Stimulated activated naive CD4-positive, alpha-beta T cell treated with Interleukin-2 at 50 U/mL for 16 hours (primary cell): ENCODE results near the gene SLCO2A1.

Source experiments
- DNase-seq: peaks from one replicate; lab custom pipeline; 2025; lab: John Stamatoyannopoulos, UW

The SLCO2A1 gene

GRCh38 chr3:133948996-133949395 lies 80.7 kb downstream of the SLCO2A1 start:
- no peak for DNase-seq

DNA sequence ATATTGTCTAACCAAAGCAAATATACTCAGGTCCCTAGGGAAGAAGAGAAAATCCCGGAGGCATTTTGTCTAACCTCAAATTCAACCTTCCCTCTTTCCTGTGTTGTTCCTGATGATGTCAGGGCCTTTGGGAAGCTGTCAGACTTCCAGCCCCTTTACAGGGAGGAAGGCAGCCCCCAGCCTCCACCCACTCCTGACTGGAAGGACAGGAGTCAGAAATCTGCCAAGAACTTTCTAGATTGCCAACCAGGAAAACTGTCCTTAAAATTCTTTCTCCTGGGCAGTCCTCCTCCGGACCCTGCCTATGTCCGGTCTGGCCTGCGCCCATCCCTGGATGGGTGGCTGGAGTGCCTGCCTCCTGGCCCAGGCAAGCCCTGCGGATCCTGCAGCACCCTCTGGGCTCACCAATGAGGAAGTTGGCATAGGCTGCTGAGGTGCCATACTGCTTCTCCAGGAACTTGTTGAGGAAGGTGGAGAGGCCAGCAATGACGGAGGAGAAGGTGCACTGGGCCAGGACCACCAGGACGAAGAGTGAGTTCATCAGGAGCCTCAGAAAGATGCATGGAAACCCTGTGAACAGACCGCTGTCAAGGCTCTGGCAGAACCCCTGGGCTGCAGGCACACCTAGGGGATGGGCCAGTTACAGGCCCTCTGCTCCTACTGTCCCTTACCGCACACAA lies 81.5 kb downstream of the SLCO2A1 start:
- DNase-seq, result no peak

- no peak for DNase-seq
These were observed 84.2 kb downstream of the SLCO2A1 start for GRCh38 chr3:133945381-133946095.

DNA sequence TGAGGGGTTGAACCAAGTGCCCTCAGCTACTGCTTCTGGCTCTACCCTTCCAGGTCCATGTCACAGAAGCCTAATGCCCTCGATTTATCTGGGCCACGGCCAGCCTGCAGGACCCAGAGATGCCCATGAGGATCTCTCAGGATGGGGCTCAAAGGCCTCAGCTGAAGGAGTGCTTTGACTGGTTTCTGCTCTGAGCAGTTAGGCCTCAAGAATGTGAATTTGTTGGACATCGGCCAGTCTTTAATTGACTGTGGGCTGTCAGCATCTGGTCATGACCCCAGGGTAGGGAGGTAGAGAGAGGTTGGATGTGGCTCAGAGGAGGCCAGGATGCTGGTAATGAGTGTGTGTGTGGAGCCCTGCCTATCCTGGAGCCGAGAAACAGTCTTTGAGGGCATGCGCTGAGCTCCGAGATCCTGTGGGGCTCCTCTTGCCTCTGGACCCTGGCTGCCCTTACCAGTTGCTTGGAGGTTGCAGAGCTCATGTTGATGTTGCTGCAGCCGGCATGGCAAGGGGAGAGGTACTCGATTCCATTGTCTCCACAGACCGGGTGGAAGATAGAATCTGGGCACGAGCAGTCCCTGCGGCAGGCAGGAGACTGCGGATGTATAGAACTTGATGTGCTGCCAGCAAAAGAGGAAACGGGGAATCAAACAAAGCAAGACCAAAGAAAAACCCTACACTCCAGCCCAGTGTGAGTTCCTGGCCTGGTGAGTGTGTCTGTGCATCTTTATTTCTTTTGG lies 84.9 kb downstream of the SLCO2A1 start:
- DNase-seq, result no peak

GRCh38 chr3:133944181-133944580 lies 85.5 kb downstream of the SLCO2A1 start:
- DNase-seq, result no peak

- DNase-seq, result no peak
These were observed 86.0 kb downstream of the SLCO2A1 start for GRCh38 chr3:133943639-133944141.

DNA sequence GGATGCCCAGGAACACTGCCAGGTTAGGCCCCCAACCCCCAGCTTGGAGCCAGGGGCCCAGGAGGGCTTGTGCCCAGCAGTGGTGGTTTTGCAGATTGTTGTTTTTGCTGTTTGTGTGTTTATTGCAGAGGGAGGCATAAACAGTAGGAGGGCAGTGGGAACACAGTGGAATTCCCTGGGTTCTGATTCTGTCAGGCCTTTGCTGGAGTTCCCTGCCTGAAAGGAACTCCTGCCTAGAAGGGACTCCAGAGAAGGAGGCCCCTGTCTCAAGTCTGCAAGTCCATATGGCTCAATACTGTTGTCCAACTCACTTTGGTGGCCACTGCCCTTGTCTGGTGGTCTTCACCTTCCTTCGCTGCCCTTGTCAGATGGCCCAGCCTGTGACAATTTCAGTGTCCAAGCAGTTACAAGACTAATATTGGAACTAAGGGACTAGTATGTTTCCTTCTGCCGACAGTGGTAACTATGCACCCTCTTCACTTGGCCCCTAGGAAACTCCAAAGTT lies 86.6 kb downstream of the SLCO2A1 start:
- no peak for DNase-seq

GRCh38 chr3:133941415-133941821 lies 88.3 kb downstream of the SLCO2A1 start:
- no peak for DNase-seq

GRCh38 chr3:133940536-133940935 lies 89.2 kb downstream of the SLCO2A1 start:
- DNase-seq, result no peak

- no peak for DNase-seq
These were observed 90.3 kb downstream of the SLCO2A1 start for GRCh38 chr3:133939463-133939835.

GRCh38 chr3:133938770-133939462 lies 90.8 kb downstream of the SLCO2A1 start:
- DNase-seq, result no peak

DNA sequence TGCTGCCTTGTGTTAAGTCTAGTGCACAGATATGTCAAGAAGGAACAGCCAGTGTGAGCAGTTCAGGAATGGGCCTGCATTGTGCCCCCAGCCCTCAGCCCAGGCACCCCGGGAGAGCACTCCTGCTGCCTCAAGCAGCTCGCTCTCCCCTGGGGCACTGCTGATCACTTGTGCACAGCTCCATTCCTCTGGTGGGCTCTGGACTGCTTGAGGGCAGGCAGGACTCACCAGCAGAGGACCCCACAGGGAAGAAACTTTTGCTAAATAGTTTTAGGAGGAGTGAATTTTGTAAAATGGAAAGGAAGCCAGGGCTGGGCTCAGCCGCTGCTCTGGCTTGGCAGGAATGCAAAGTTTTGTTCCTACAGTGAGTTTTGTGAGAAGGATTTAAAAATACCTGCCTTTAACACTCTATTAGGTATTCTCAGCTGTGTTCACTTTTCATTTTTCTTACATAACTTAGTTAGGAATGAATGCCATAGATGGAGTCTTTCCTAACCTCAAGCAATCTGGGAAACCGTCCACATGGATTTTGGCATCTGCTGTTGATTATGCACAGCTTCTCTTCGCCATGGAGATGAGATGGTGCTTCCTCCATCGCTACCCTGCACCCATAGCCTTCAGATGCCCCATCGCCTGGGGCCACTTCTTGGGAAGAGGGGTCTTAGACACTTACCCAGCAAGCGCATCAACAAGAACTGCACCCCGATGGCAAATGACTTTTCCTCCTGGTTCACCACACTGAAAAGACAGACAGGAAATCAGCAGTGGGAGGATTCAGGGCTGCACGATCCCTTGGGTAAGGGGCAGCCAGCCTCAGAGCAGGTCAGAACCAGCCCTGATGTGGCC lies 91.7 kb downstream of the SLCO2A1 start:
- no peak for DNase-seq

DNA sequence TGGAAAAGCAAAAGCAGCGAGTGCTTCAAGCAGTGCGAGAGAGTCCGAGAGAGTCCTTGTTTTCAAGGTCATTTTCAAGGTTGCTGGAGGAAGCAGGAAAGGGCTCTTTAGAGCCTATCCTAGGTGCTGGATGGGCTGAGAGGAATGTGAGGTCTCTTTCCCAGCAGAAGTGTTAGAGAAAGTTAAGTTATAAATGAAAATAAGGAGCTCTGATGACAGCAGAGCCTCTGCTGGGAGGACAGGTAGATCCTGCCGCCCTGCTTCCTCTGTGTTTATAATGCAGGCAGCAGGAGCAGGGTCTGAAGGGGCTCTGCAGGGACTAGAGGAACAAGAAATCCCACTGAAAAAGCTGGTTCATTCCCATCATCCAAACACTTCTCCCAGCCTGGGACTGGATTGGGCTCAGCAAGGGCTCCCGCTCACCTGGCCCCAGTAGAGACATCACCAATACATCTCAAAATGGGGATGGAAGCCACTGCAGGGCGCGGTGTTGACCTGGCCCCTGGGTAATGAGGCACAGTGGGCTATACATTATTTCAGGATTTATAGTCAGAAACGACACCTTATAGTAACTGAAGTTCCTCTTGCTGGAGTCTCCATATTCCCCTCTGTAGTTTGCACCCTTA lies 92.6 kb downstream of the SLCO2A1 start:
- no peak for DNase-seq

DNA sequence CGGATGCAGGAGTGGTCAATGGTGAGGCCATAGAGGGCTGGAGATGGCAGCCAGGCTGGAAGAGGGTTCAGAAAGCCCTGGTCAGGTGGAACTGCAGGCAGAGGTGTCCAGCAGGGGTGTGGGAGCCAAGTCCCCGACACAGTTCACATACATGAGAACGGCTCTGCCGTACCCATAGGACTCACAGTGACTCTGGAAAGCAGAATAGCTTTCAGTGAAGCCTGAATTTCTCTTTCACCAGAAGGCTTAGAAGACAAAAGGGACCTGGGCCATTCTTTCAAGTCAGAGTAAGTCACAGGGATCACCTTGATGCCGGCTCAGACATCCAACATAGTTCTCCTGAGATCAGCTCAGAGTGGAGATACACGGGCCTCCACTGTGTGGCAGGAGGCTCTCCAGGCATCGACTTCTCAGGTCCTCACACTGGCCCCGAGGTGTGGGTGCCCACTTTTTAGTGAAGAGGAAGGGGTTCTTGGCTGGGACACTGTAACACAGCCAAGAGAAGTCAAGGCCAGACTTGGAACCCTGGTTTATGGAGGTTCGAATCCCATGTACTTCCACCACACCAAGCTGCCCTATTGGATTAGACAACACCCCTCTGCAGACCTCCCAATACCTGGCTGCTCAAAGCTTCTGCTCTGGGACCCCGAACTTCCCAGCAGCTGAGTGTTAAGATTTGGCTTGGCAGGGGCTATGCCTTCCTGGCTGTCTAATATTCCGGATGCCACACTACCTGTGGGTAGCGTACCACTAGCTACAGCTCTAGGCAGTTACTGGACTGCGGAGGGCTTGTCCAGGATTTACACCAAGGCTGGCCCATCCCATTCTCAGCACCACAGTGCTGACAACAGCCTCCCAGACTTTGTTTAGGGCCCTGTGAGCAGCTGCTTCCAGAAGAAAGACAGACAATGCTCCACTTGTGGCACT lies 93.6 kb downstream of the SLCO2A1 start:
- no peak for DNase-seq

DNA sequence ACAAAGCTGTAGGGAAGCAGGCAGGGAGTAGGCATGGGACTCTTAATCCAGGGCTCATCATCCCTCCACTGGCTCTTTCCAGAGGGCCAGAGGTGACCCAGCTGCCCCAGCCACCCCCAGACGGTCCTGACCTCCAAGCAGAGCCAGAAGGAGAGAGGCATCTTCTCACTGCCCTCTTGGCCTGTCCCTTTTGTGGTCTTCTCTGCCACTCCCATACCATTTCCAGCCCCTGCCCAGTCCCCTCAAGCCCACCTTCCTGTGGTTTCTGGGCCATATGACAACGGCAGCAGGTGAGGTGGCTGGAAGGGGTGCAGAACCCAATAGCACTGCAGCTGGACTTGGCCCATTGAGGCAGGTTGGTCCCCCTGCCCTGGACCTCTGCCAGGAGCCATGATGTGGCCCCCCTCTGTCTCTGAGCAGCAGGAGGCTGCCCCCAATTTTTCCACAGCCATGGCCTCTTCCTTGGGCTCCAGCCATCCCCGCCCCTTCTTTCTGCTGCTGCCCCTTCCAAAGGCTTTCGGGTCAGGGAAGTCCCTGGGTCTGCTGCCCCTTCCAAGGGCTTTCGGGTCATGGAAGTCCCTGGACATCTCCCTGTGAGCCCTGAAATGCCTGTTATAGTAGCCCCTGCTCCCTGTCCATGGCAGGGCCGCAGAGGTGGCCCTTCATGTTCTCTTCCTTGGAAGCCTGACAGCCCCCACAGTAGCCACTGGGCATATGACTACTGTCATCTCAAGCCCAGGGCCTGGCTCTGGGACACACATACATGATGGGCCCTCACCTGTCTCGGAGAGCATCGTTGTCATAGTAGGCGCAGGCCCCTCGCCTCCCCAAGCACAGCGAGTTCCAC lies 94.5 kb downstream of the SLCO2A1 start:
- no peak for DNase-seq

GRCh38 chr3:133934073-133934970 lies 95.4 kb downstream of the SLCO2A1 start:
- DNase-seq, result no peak
